WTC11 (cell line): ENCODE results near the gene NHERF1. TPM values are rescaled to one million over a fixed set of nuclear protein-coding genes. Genes with fewer than 3 reads are reported as not detected.

Experiments used
- ATAC-seq: fragments of 200-7000 bp; cut with Tn5 transposase; 2 replicates; pipeline ENCODE4 v1.10.0; 2021; ENCODE audit warnings: mild to moderate bottlenecking, moderate library complexity
- CTCF ChIA-PET: fragments of 300-600 bp; sonication (Branson Sonifier 250); formaldehyde crosslinking; loops from one replicate; lab custom pipeline; 2021; ENCODE audit warnings: antibody characterized with exemption; lab: Charles Lee
- POLR2A ChIA-PET: fragments of 350-600 bp; sonication (Branson Sonifier 250); formaldehyde crosslinking; loops from one replicate; lab custom pipeline; 2021; ENCODE audit warnings: antibody characterized with exemption; lab: Charles Lee
- DNase-seq: peaks from one replicate; pipeline ENCODE4 v3.0.0; 2021; ENCODE audit warnings: low spot score
- H3K27ac Mint-ChIP-seq: 2 replicates; pipeline ENCODE4 v1.8.0; 2021; ENCODE audit warnings: mixed read lengths
- H3K27me3 Mint-ChIP-seq: 2 replicates; pipeline ENCODE4 v1.8.0; 2021; ENCODE audit warnings: low read depth, mild to moderate bottlenecking, moderate library complexity, mixed read lengths
- H3K36me3 Mint-ChIP-seq: 2 replicates; pipeline ENCODE4 v1.8.0; 2021; ENCODE audit warnings: mixed read lengths
- H3K4me1 Mint-ChIP-seq: 2 replicates; pipeline ENCODE4 v1.8.0; 2022; ENCODE audit warnings: mixed read lengths
- H3K4me3 Mint-ChIP-seq: 2 replicates; pipeline ENCODE4 v1.8.0; 2021; ENCODE audit warnings: mild to moderate bottlenecking, moderate library complexity, mixed read lengths
- H3K9me3 Mint-ChIP-seq: 2 replicates; pipeline ENCODE4 v1.8.0; 2021; ENCODE audit warnings: mixed read lengths
- FOXK1 ChIP-seq: sonication (generic); formaldehyde crosslinking; IDR thresholded peaks from 2 replicates; pipeline ENCODE4 v1.8.0; 2022; ENCODE audit warnings: mild to moderate bottlenecking, moderate library complexity, missing genetic modification reagents
- HMGA2 ChIP-seq: fragments of 250-450 bp; sonication (Bioruptor Pico); IDR thresholded peaks from 2 replicates; pipeline ENCODE4 v1.4.0; 2021; ENCODE audit warnings: mild to moderate bottlenecking, moderate library complexity
- RORB ChIP-seq: fragments of 250-450 bp; sonication (Bioruptor Pico); IDR thresholded peaks from 2 replicates; pipeline ENCODE4 v1.9.0; 2021; ENCODE audit warnings: mild to moderate bottlenecking
- SMAD3 ChIP-seq: sonication (generic); formaldehyde crosslinking; IDR thresholded peaks from 2 replicates; pipeline ENCODE4 v1.8.0; 2022; ENCODE audit warnings: missing genetic modification reagents, mild to moderate bottlenecking, borderline replicate concordance
- ZBTB21 ChIP-seq: sonication (generic); formaldehyde crosslinking; IDR thresholded peaks from 2 replicates; pipeline ENCODE4 v1.8.1; 2023; ENCODE audit warnings: mild to moderate bottlenecking, missing genetic modification reagents, borderline replicate concordance
- ZNF138 ChIP-seq: sonication (generic); formaldehyde crosslinking; conservative IDR thresholded peaks from 2 replicates; pipeline ENCODE4 v1.8.1; 2022; ENCODE audit warnings: mild to moderate bottlenecking, moderate library complexity, missing genetic modification reagents
- total RNA-seq: library from RNA; stranded (reverse); gene quantifications from 3 replicates; pipeline ENCODE4 v1.2.3, GENCODE V29; 2021
- TF ChIP-seq, protein P1 (sequence below): sonication (generic); formaldehyde crosslinking; IDR thresholded peaks from 2 replicates; pipeline ENCODE4 v1.8.0; 2022; ENCODE audit warnings: missing genetic modification reagents
- TF ChIP-seq, protein P2 (sequence below): sonication (generic); formaldehyde crosslinking; IDR thresholded peaks from 2 replicates; pipeline ENCODE4 v1.8.1; 2022; ENCODE audit warnings: mild to moderate bottlenecking, moderate library complexity, missing genetic modification reagents
- TF ChIP-seq, protein P3 (sequence below): sonication (generic); formaldehyde crosslinking; IDR thresholded peaks from 2 replicates; pipeline ENCODE4 v1.8.0; 2022; ENCODE audit warnings: mild to moderate bottlenecking, missing genetic modification reagents
- TF ChIP-seq, protein P4 (sequence below): fragments of 250-450 bp; sonication (Bioruptor Pico); IDR thresholded peaks from 2 replicates; pipeline ENCODE4 v1.9.0; 2021; ENCODE audit warnings: mild to moderate bottlenecking, borderline replicate concordance
- TF ChIP-seq, protein P5 (sequence below): fragments of 250-450 bp; sonication (Bioruptor Pico); IDR thresholded peaks from 2 replicates; pipeline ENCODE4 v1.8.0; 2021; ENCODE audit warnings: mild to moderate bottlenecking
- TF ChIP-seq, protein P6 (sequence below): sonication (generic); formaldehyde crosslinking; IDR thresholded peaks from 2 replicates; pipeline ENCODE4 v1.8.1; 2022; ENCODE audit warnings: low read depth, mild to moderate bottlenecking, moderate library complexity, missing genetic modification reagents, borderline replicate concordance
- TF ChIP-seq, protein P7 (sequence below): fragments of 200-600 bp; IDR thresholded peaks from 2 replicates; pipeline ENCODE4 v1.8.0; 2022; ENCODE audit warnings: antibody characterized with exemption
- TF ChIP-seq, protein P8 (sequence below): sonication (generic); formaldehyde crosslinking; IDR thresholded peaks from 2 replicates; pipeline ENCODE4 v1.8.1; 2022; ENCODE audit warnings: mild to moderate bottlenecking, missing genetic modification reagents, moderate library complexity, borderline replicate concordance

NHERF1 gene
- total RNA-seq, 1 experiment from 2014 or later, result 111 TPM

DNA sequence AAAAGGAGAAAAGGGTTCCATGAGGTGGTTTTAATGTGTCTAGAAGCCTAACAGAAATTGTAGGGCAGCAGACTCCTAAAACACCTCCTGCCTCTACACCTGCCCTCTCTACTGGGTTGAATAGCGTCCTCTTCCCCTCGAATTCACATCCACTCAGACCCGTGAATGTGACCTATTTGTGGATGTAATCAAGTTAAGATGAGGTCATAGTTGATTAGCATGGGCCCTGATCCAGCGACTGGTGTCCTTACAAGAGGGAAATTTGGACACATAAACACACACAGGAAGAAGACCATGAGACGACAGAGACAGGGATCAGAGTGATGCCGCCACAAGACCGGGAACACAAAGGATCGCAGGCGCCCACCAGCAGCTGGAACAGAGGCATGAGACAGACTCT, 49.2 kb upstream of the NHERF1 start:
- Mint-ChIP-seq H3K9me3 (peaks cover 3% of the 10 kb centered on the region; the same call in 1 of the 2 replicates), H3K27ac (no peak overlapping the region), H3K4me3 (no peak overlapping the region), H3K27me3 (peaks cover 8% of the 10 kb centered on the region), H3K4me1 (no peaks in the 10 kb centered on the region), H3K36me3 (no peaks in the 10 kb centered on the region)
- DNase-seq, result no peak
- ATAC-seq, result no peak
- ChIA-PET POLR2A (no interaction called here), CTCF (no interaction called here)
- TF ChIP-seq ZBTB21 (no peak), ZNF138 (CRISPR knock-in tag) (no peak), HMGA2 (CRISPR knock-in tag) (no peak), FOXK1 (CRISPR knock-in tag) (no peak), RORB (no peak), SMAD3 (no peak)
- TF ChIP-seq, protein P1, sequence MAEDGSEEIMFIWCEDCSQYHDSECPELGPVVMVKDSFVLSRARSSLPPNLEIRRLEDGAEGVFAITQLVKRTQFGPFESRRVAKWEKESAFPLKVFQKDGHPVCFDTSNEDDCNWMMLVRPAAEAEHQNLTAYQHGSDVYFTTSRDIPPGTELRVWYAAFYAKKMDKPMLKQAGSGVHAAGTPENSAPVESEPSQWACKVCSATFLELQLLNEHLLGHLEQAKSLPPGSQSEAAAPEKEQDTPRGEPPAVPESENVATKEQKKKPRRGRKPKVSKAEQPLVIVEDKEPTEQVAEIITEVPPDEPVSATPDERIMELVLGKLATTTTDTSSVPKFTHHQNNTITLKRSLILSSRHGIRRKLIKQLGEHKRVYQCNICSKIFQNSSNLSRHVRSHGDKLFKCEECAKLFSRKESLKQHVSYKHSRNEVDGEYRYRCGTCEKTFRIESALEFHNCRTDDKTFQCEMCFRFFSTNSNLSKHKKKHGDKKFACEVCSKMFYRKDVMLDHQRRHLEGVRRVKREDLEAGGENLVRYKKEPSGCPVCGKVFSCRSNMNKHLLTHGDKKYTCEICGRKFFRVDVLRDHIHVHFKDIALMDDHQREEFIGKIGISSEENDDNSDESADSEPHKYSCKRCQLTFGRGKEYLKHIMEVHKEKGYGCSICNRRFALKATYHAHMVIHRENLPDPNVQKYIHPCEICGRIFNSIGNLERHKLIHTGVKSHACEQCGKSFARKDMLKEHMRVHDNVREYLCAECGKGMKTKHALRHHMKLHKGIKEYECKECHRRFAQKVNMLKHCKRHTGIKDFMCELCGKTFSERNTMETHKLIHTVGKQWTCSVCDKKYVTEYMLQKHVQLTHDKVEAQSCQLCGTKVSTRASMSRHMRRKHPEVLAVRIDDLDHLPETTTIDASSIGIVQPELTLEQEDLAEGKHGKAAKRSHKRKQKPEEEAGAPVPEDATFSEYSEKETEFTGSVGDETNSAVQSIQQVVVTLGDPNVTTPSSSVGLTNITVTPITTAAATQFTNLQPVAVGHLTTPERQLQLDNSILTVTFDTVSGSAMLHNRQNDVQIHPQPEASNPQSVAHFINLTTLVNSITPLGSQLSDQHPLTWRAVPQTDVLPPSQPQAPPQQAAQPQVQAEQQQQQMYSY (CRISPR knock-in tag), result no peak
- TF ChIP-seq, protein P2, sequence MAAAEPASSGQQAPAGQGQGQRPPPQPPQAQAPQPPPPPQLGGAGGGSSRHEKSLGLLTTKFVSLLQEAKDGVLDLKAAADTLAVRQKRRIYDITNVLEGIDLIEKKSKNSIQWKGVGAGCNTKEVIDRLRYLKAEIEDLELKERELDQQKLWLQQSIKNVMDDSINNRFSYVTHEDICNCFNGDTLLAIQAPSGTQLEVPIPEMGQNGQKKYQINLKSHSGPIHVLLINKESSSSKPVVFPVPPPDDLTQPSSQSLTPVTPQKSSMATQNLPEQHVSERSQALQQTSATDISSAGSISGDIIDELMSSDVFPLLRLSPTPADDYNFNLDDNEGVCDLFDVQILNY, result no peak
- TF ChIP-seq, protein P3, sequence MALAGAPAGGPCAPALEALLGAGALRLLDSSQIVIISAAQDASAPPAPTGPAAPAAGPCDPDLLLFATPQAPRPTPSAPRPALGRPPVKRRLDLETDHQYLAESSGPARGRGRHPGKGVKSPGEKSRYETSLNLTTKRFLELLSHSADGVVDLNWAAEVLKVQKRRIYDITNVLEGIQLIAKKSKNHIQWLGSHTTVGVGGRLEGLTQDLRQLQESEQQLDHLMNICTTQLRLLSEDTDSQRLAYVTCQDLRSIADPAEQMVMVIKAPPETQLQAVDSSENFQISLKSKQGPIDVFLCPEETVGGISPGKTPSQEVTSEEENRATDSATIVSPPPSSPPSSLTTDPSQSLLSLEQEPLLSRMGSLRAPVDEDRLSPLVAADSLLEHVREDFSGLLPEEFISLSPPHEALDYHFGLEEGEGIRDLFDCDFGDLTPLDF, result no peak
- TF ChIP-seq, protein P4, sequence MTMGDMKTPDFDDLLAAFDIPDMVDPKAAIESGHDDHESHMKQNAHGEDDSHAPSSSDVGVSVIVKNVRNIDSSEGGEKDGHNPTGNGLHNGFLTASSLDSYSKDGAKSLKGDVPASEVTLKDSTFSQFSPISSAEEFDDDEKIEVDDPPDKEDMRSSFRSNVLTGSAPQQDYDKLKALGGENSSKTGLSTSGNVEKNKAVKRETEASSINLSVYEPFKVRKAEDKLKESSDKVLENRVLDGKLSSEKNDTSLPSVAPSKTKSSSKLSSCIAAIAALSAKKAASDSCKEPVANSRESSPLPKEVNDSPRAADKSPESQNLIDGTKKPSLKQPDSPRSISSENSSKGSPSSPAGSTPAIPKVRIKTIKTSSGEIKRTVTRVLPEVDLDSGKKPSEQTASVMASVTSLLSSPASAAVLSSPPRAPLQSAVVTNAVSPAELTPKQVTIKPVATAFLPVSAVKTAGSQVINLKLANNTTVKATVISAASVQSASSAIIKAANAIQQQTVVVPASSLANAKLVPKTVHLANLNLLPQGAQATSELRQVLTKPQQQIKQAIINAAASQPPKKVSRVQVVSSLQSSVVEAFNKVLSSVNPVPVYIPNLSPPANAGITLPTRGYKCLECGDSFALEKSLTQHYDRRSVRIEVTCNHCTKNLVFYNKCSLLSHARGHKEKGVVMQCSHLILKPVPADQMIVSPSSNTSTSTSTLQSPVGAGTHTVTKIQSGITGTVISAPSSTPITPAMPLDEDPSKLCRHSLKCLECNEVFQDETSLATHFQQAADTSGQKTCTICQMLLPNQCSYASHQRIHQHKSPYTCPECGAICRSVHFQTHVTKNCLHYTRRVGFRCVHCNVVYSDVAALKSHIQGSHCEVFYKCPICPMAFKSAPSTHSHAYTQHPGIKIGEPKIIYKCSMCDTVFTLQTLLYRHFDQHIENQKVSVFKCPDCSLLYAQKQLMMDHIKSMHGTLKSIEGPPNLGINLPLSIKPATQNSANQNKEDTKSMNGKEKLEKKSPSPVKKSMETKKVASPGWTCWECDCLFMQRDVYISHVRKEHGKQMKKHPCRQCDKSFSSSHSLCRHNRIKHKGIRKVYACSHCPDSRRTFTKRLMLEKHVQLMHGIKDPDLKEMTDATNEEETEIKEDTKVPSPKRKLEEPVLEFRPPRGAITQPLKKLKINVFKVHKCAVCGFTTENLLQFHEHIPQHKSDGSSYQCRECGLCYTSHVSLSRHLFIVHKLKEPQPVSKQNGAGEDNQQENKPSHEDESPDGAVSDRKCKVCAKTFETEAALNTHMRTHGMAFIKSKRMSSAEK, result no peak
- TF ChIP-seq, protein P5, sequence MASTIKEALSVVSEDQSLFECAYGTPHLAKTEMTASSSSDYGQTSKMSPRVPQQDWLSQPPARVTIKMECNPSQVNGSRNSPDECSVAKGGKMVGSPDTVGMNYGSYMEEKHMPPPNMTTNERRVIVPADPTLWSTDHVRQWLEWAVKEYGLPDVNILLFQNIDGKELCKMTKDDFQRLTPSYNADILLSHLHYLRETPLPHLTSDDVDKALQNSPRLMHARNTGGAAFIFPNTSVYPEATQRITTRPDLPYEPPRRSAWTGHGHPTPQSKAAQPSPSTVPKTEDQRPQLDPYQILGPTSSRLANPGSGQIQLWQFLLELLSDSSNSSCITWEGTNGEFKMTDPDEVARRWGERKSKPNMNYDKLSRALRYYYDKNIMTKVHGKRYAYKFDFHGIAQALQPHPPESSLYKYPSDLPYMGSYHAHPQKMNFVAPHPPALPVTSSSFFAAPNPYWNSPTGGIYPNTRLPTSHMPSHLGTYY (CRISPR knock-in tag), result no peak
- TF ChIP-seq, protein P6, sequence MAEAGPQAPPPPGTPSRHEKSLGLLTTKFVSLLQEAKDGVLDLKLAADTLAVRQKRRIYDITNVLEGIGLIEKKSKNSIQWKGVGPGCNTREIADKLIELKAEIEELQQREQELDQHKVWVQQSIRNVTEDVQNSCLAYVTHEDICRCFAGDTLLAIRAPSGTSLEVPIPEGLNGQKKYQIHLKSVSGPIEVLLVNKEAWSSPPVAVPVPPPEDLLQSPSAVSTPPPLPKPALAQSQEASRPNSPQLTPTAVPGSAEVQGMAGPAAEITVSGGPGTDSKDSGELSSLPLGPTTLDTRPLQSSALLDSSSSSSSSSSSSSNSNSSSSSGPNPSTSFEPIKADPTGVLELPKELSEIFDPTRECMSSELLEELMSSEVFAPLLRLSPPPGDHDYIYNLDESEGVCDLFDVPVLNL, result no peak
- TF ChIP-seq, protein P7, sequence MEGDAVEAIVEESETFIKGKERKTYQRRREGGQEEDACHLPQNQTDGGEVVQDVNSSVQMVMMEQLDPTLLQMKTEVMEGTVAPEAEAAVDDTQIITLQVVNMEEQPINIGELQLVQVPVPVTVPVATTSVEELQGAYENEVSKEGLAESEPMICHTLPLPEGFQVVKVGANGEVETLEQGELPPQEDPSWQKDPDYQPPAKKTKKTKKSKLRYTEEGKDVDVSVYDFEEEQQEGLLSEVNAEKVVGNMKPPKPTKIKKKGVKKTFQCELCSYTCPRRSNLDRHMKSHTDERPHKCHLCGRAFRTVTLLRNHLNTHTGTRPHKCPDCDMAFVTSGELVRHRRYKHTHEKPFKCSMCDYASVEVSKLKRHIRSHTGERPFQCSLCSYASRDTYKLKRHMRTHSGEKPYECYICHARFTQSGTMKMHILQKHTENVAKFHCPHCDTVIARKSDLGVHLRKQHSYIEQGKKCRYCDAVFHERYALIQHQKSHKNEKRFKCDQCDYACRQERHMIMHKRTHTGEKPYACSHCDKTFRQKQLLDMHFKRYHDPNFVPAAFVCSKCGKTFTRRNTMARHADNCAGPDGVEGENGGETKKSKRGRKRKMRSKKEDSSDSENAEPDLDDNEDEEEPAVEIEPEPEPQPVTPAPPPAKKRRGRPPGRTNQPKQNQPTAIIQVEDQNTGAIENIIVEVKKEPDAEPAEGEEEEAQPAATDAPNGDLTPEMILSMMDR, result no peak
- TF ChIP-seq, protein P8, sequence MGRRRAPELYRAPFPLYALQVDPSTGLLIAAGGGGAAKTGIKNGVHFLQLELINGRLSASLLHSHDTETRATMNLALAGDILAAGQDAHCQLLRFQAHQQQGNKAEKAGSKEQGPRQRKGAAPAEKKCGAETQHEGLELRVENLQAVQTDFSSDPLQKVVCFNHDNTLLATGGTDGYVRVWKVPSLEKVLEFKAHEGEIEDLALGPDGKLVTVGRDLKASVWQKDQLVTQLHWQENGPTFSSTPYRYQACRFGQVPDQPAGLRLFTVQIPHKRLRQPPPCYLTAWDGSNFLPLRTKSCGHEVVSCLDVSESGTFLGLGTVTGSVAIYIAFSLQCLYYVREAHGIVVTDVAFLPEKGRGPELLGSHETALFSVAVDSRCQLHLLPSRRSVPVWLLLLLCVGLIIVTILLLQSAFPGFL (CRISPR knock-in tag), result no peak
